NT2/D1 (cell line): Measurements from ENCODE around the gene PKHD1.

Source experiments
- SUZ12 ChIP-seq: IDR thresholded peaks from 2 replicates; pipeline ENCODE4 v1.6.1; 2011; ENCODE audit not compliant: insufficient read length, insufficient read depth; ENCODE audit errors: extremely low read depth
- YY1 ChIP-seq: IDR thresholded peaks from 2 replicates; pipeline ENCODE4 v1.6.1; 2011; ENCODE audit not compliant: insufficient read length, insufficient read depth

- TF ChIP-seq SUZ12 (no peak), YY1 (no peak)
These were observed 194.0 kb downstream of the PKHD1 start for GRCh38 chr6:51893366-51893765.
